K562 (cell line): ENCODE results near the gene TRNT1. TPM values are rescaled to one million over a fixed set of nuclear protein-coding genes. Genes with fewer than 3 reads are reported as not detected.

Experiments used
- ATAC-seq: fragments of 200-7000 bp; cut with Tn5 transposase; 3 replicates; pipeline ENCODE4 v1.9.1; 2020; ENCODE audit warnings: moderate library complexity
- BruUV-seq: library from RNA; stranded (reverse); fragments of 400-500 nt; replicated peaks from 2 replicates; lab custom pipeline; 2021; lab: Mats Ljungman, UMichigan
- CTCF ChIA-PET: fragments of 300-600 bp; formaldehyde crosslinking; extraction: SDS; loops from one replicate; lab custom pipeline; 2021; ENCODE audit warnings: low intra/inter-chr PET ratio; lab: Yijun Ruan, JAX
- POLR2A ChIA-PET: fragments of 300-600, 350-650 bp; sonication (Branson Sonifier 250); formaldehyde crosslinking; extraction: SDS; loops from one replicate; lab custom pipeline; 2021; ENCODE audit warnings: antibody characterized with exemption, inconsistent platforms; lab: Yijun Ruan, JAX
- DNase-seq, 4 experiments: peaks; one replicate each; pipeline versions ENCODE4 v3.0.0 to v3.0.0-alpha.2; 2011 to 2018; ENCODE audit warnings: low spot score in 3 of 4, mixed read lengths in 3 of 4; ENCODE audit errors: extremely low read depth in 1 of 4
- FAIRE-seq: peaks from 2 replicates; lab custom pipeline; 2011; peaks lifted over from hg19 to GRCh38; lab: Jason Lieb, UNC
- H2AFZ ChIP-seq: 2 replicates; pipeline ENCODE4 v1.6.0; 2011; ENCODE audit warnings: low read depth, low read length, control low read depth, inconsistent platforms
- H3K27ac ChIP-seq: fragments of 200-600 bp; 3 replicates; pipeline ENCODE4 v1.8.0; 2011; ENCODE audit warnings: low read depth, mild to moderate bottlenecking, control low read depth, inconsistent platforms, low read length, moderate library complexity, mixed read lengths; ENCODE audit errors: extremely low read depth
- H3K27me3 ChIP-seq, 2 experiments: fragments of 300-600 bp in 1 of 2; 2 replicates in 1 of 2; 3 replicates in 1 of 2; pipeline versions ENCODE4 v1.6.0 to v1.8.0; 2011; ENCODE audit warnings: inconsistent platforms in 2 of 2, low read length in 2 of 2, mild to moderate bottlenecking in 1 of 2, mixed read lengths in 1 of 2, moderate library complexity in 1 of 2; ENCODE audit not compliant: control insufficient read depth in 2 of 2, insufficient read depth in 2 of 2
- H3K36me3 ChIP-seq: fragments of 300-600 bp; 3 replicates; pipeline ENCODE4 v1.8.0; 2011; ENCODE audit warnings: mild to moderate bottlenecking, low read length, inconsistent platforms; ENCODE audit not compliant: control insufficient read depth, insufficient read depth
- H3K4me1 ChIP-seq, 2 experiments: fragments of 200-600 bp in 1 of 2; replicated peaks in 1 of 2; 2 replicates in 1 of 2; 3 replicates in 1 of 2; pipeline versions ENCODE4 v1.5.1 to v1.8.0; 2011; ENCODE audit warnings: inconsistent platforms in 2 of 2, low read length in 2 of 2, mild to moderate bottlenecking in 1 of 2, mixed read lengths in 1 of 2, moderate library complexity in 1 of 2; ENCODE audit not compliant: control insufficient read depth in 2 of 2, insufficient read depth in 2 of 2
- H3K4me2 ChIP-seq: 2 replicates; pipeline ENCODE4 v1.6.1; 2011; ENCODE audit warnings: low read length, control low read depth, inconsistent platforms, mixed read lengths; ENCODE audit not compliant: insufficient read depth
- H3K4me3 ChIP-seq: fragments of 200-600 bp; sonication (generic), shearing (Covaris generic); 2 replicates; pipeline ENCODE4 v1.5.1; 2016; ENCODE audit warnings: control low read depth, inconsistent platforms
- H3K79me2 ChIP-seq: fragments of 200-600 bp; 3 replicates; pipeline ENCODE4 v1.8.0; 2011; ENCODE audit warnings: low read length, inconsistent platforms; ENCODE audit not compliant: control insufficient read depth, insufficient read depth
- H3K9ac ChIP-seq, 2 experiments: 2 replicates each; pipeline versions ENCODE4 v1.6.0 to v1.6.1; 2011; ENCODE audit warnings: low read depth in 2 of 2, low read length in 2 of 2, control low read depth in 1 of 2, inconsistent platforms in 1 of 2, mild to moderate bottlenecking in 1 of 2, mixed read lengths in 1 of 2; ENCODE audit not compliant: insufficient read depth in 1 of 2
- H3K9me1 ChIP-seq: one replicate; pipeline ENCODE4 v1.6.0; 2011; ENCODE audit warnings: inconsistent platforms, mild to moderate bottlenecking, low read length, moderate library complexity; ENCODE audit not compliant: control insufficient read depth, insufficient read depth
- H3K9me3 ChIP-seq: replicated peaks from 2 replicates; pipeline ENCODE4 v1.5.1; 2011; ENCODE audit warnings: low read depth, low read length, inconsistent platforms; ENCODE audit not compliant: control insufficient read depth, insufficient read depth
- H4K20me1 ChIP-seq: replicated peaks from 2 replicates; pipeline ENCODE4 v1.6.1; 2011; ENCODE audit warnings: low read length, inconsistent platforms, mixed read lengths; ENCODE audit not compliant: control insufficient read depth, insufficient read depth
- CBX3 ChIP-seq, 2 experiments: IDR thresholded peaks; 1 replicate in 1 of 2; 2 replicates in 1 of 2; pipeline ENCODE4 v1.6.1; 2012; ENCODE audit warnings: inconsistent platforms in 2 of 2, low read length in 2 of 2, borderline replicate concordance in 1 of 2, control low read depth in 1 of 2
- CREB3 ChIP-seq: fragments of 450-650 bp; conservative IDR thresholded peaks from 2 replicates; pipeline ENCODE4 v1.6.1; 2016; ENCODE audit warnings: missing genetic modification characterization, low read depth, mild to moderate bottlenecking, missing compliant biosample characterization, moderate library complexity
- DPF2 ChIP-seq: fragments of 450-650 bp; IDR thresholded peaks from 2 replicates; pipeline ENCODE4 v1.6.1; 2016
- ELF2 ChIP-seq: fragments of 250-450 bp; sonication (Bioruptor Pico); IDR thresholded peaks from 2 replicates; pipeline ENCODE4 v1.5.0; 2021; ENCODE audit warnings: mild to moderate bottlenecking
- ERF ChIP-seq: fragments of 450-650 bp; formaldehyde crosslinking; IDR thresholded peaks from 2 replicates; pipeline ENCODE4 v1.4.0; 2020; ENCODE audit warnings: mild to moderate bottlenecking, mixed read lengths
- ETV6 ChIP-seq, 3 experiments: fragments of 150-350 bp in 1 of 3; sonication (generic) in 1 of 3; formaldehyde crosslinking in 1 of 3; IDR thresholded peaks; 2 replicates each; pipeline versions ENCODE4 v1.6.1 to v1.8.0; 2014 to 2022; ENCODE audit warnings: borderline replicate concordance in 2 of 3, low read depth in 2 of 3, antibody characterized with exemption in 1 of 3, low read length in 1 of 3, mild to moderate bottlenecking in 1 of 3, missing genetic modification reagents in 1 of 3
- FOS ChIP-seq: IDR thresholded peaks from 3 replicates; pipeline ENCODE4 v1.6.1; 2011; ENCODE audit not compliant: insufficient read length; ENCODE audit errors: extremely low read depth
- FOXK2 ChIP-seq, 2 experiments: fragments of 450-650 bp; IDR thresholded peaks in 1 of 2; conservative IDR thresholded peaks in 1 of 2; 2 replicates each; pipeline ENCODE4 v1.6.1; 2016; ENCODE audit warnings: low read depth in 2 of 2, mild to moderate bottlenecking in 1 of 2
- RBM39 ChIP-seq: fragments of 200-400 bp; formaldehyde crosslinking; optimal IDR thresholded peaks from 2 replicates; pipeline ENCODE3; 2018; ENCODE audit warnings: low read depth, low read length
- SAP30 ChIP-seq: fragments of 200-600 bp; sonication (generic); IDR thresholded peaks from 2 replicates; pipeline ENCODE4 v1.6.1; 2012; ENCODE audit warnings: borderline replicate concordance, low read depth, mild to moderate bottlenecking, moderate library complexity, low read length, control low read depth, inconsistent platforms; ENCODE audit not compliant: insufficient read depth, poor library complexity, severe bottlenecking
- ZNF449 ChIP-seq: fragments of 250-450 bp; sonication (Bioruptor Pico); IDR thresholded peaks from 2 replicates; pipeline ENCODE4 v1.8.0; 2022; ENCODE audit warnings: moderate library complexity, mild to moderate bottlenecking, inconsistent platforms
- WGBS: fragments of 100-300 bp; shearing (Covaris generic); methylation state at CpG from one replicate; pipeline ENCODE4 v1.1.6; 2016; ENCODE audit warnings: low coverage, mixed read lengths; ENCODE audit not compliant: insufficient coverage; ENCODE audit errors: missing lambda C conversion rate; 5-methylcytosine and 5-hydroxymethylcytosine counted together
- in situ Hi-C: fragments of 300-500 bp; cut with MboI; formaldehyde crosslinking; loops from 4 replicates; pipeline ENCODE4 v1.15.0; 2018; ENCODE audit warnings: inconsistent platforms, mixed read lengths
- intact Hi-C: fragments of 100-400 bp; cut with micrococcal nuclease; formaldehyde crosslinking; loops from 2 replicates; pipeline ENCODE4 v1.14.2; 2022
- polyA plus RNA-seq, 8 experiments: library from polyadenylated mRNA; depleted of rRNA in 4 of 8; stranded (reverse) in 5 of 8; unstranded in 3 of 8; fragments of >200 nt; fragmentation: Nextera tagmentation in 2 of 8; fragmentation: Illumina TruSeq in 1 of 8; extraction: Ambion mirVana in 2 of 8; extraction: Trizol in 1 of 8; gene quantifications; 2 replicates each; pipeline versions ENCODE4 v1.2.1 to v1.2.3, GENCODE V29; 2011 to 2014; ENCODE audit warnings: inconsistent platforms in 1 of 8, missing spikeins in 1 of 8
- total RNA-seq, 7 experiments: library from RNA; depleted of rRNA in 6 of 7; stranded (reverse); fragments of >200 nt in 6 of 7; fragmentation: Illumina TruSeq in 2 of 7; extraction: Trizol in 2 of 7; gene quantifications; 2 replicates each; pipeline versions ENCODE4 v1.2.1 to v1.2.3, GENCODE V29; 2011 to 2021; ENCODE audit warnings: low replicate concordance in 1 of 7
- TF ChIP-seq, protein P1 (sequence below): fragments of 250-450 bp; sonication (Bioruptor Pico); IDR thresholded peaks from 2 replicates; pipeline ENCODE4 v1.6.1; 2021; ENCODE audit warnings: mild to moderate bottlenecking
- TF ChIP-seq, protein P2 (sequence below): fragments of 450-650 bp; formaldehyde crosslinking; IDR thresholded peaks from 2 replicates; pipeline ENCODE4 v1.4.0; 2022; ENCODE audit warnings: mild to moderate bottlenecking, moderate library complexity

Gene TRNT1
- total and polyA plus RNA-seq, 9 of the 15 experiments (the other 6 are each of a cell fraction or from before 2014, with no cell fraction given), result 38.1 to 58.2 (median 47.4) TPM

DNA sequence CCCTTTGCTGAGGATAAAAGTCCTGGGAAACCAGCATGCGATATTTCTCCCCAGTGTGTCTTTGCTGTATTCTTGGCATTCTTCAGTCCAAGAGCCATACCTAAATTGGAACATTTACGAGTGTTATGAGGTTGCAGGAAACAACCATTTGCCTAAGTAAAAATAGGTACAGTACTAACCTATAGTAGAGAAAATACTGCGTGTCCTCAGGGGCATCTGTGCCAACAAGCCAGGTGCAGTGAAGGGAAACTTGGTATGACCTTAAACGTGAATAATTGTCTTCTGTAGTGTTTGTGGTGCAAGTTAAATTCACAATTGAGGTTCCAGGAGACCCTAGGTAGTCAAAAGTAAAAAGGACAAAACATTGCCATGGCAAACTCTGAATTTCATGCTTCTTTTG lies 28.8 kb upstream of the TRNT1 start (continued):
- TF ChIP-seq DPF2, result no peak
- no peak for TF ChIP-seq FOS

GRCh38 chr3:3101660-3102458 lies 24.9 kb upstream of the TRNT1 start:
- no peak overlapping the region for H2AFZ ChIP-seq
- no peaks in the 10 kb centered on the region for H3K36me3 ChIP-seq
- H3K27ac ChIP-seq, result no peak overlapping the region
- no peaks in the 10 kb centered on the region for H4K20me1 ChIP-seq
- H3K79me2 ChIP-seq, result no peaks in the 10 kb centered on the region
- no peaks in the 10 kb centered on the region for H3K9me1 ChIP-seq
- no TSS peak for BruUV-seq
- no peak overlapping the region for H3K4me2 ChIP-seq
- H3K27me3 ChIP-seq, result peaks cover 10 to 18% of the 10 kb centered on the region in 2 experiments; a peak in 3 of 5 replicates
- POLR2A ChIA-PET, result interaction anchor here (1.3 kb wide), 1 partner anchor 8 kb away, joined by 6 read pairs; the partner anchor contains the start of gene IL5RA
- CTCF ChIA-PET, result no interaction called here
- in situ Hi-C loops (no loop called here), intact Hi-C loops (no loop called here)
- no peak overlapping the region for H3K9ac ChIP-seq
- no peaks in the 10 kb centered on the region for H3K9me3 ChIP-seq
- WGBS, result 3% methylated on average over 6 of the region's 6 CpGs
- no peak for ATAC-seq
- no peak for DNase-seq
- H3K4me1 ChIP-seq, result no peaks in the 10 kb centered on the region; a peak in 1 of 5 replicates
- no peak for FAIRE-seq
- TF ChIP-seq ZNF449 (no peak), ERF (no peak), ELF2 (CRISPR knock-in tag) (no peak), SAP30 (no peak), ETV6 (IDR thresholded peaks at IDR 0.05; ENCODE audit: borderline replicate concordance in 1 of 2, low read depth in 2 of 2, low read length in 1 of 2) (no peak), ETV6 (CRISPR knock-in tag; IDR thresholded peaks at IDR 0.05; ENCODE audit: borderline replicate concordance) (no peak), RBM39 (no peak), CBX3 (IDR thresholded peaks at IDR 0.05; ENCODE audit: borderline replicate concordance in 1 of 2, low read length in 2 of 2) (no peak), FOXK2 (conservative IDR thresholded peaks at IDR 0.05 in 1 of 2, IDR thresholded peaks at IDR 0.05 in 1 of 2; ENCODE audit: low read depth in 2 of 2) (no peak), CREB3 (tag) (no peak)
- TF ChIP-seq, protein P1, sequence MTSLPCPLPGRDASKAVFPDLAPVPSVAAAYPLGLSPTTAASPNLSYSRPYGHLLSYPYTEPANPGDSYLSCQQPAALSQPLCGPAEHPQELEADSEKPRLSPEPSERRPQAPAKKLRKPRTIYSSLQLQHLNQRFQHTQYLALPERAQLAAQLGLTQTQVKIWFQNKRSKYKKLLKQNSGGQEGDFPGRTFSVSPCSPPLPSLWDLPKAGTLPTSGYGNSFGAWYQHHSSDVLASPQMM (CRISPR knock-in tag), result no peak
- TF ChIP-seq, protein P2, sequence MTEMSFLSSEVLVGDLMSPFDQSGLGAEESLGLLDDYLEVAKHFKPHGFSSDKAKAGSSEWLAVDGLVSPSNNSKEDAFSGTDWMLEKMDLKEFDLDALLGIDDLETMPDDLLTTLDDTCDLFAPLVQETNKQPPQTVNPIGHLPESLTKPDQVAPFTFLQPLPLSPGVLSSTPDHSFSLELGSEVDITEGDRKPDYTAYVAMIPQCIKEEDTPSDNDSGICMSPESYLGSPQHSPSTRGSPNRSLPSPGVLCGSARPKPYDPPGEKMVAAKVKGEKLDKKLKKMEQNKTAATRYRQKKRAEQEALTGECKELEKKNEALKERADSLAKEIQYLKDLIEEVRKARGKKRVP (CRISPR knock-in tag), result no peak
- TF ChIP-seq, all 486 proteins: peak for 0
- no peak overlapping the region for H3K4me3 ChIP-seq
